ENCODE results near the gene NPS.

DNA sequence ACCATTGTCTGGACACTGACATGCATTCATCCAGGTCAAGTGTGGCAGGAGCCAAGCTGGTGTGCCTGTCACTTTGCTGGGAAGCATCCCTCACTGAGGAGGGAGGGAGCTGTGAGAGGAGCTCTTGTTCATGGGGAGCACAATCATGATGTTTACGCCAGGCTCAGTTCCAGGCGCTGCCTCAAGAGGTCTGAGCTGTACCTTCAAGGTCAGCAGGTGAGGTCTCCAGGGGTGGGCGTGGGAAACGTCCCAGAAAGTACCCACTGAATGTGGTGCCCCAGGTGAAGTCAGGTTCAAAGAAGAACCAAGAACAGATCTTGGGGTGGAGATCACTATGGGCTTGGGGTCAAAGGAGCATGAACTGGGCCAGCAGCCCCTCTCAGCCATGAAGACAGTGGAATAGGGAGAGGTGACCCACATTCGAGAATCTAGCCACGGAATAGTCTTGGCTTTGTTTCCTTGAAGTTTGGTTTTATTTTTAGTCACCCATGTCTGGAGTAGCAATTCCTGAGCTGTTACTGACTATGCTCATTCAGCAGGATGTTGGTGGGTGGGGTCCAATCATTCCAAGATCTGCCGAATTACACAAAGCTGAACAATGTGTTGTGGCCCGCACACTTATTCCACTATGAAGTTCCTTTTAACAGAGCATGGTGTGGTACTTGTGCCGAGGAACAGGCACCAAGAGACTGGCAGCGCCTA, 29.3 kb downstream of the NPS start:
- TF ChIP-seq, protein P1, sequence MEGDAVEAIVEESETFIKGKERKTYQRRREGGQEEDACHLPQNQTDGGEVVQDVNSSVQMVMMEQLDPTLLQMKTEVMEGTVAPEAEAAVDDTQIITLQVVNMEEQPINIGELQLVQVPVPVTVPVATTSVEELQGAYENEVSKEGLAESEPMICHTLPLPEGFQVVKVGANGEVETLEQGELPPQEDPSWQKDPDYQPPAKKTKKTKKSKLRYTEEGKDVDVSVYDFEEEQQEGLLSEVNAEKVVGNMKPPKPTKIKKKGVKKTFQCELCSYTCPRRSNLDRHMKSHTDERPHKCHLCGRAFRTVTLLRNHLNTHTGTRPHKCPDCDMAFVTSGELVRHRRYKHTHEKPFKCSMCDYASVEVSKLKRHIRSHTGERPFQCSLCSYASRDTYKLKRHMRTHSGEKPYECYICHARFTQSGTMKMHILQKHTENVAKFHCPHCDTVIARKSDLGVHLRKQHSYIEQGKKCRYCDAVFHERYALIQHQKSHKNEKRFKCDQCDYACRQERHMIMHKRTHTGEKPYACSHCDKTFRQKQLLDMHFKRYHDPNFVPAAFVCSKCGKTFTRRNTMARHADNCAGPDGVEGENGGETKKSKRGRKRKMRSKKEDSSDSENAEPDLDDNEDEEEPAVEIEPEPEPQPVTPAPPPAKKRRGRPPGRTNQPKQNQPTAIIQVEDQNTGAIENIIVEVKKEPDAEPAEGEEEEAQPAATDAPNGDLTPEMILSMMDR (conservative IDR thresholded peaks at IDR 0.05 in 1 of 2, IDR thresholded peaks at IDR 0.05 in 1 of 2; ENCODE audit: extremely low read depth in 1 of 2, insufficient read depth in 1 of 2, low read depth in 1 of 2, low read length in 2 of 2), result no peak
- no peak for TF ChIP-seq EZH2 (IDR thresholded peaks at IDR 0.05; ENCODE audit: borderline replicate concordance, low read length)
